ENCODE data around the gene ATAT1. TPM values are rescaled to one million over a fixed set of nuclear protein-coding genes. Genes with fewer than 3 reads are reported as not detected.

ATAT1 gene
- total and polyA plus RNA-seq, 9 of the 15 experiments (the other 6 are each of a cell fraction or from before 2014, with no cell fraction given) = 0.65 to 5.8 (median 1.6) TPM

- TF ChIP-seq TCF15 (CRISPR knock-in tag; IDR thresholded peaks at IDR 0.05) (no peak), DEAF1 (CRISPR knock-in tag; IDR thresholded peaks at IDR 0.05) (no peak), CSDE1 (IDR thresholded peaks at IDR 0.05) (no peak), NR3C1 (CRISPR knock-in tag; IDR thresholded peaks at IDR 0.05) (0 out of 2 replicates have a peak, but pooled peaks have one; percentile 31), BRD9 (IDR thresholded peaks at IDR 0.05; ENCODE audit: low read depth, partially characterized antibody) (no peak), ZNF717 (CRISPR knock-in tag; IDR thresholded peaks at IDR 0.05) (no peak), ZBTB7A (IDR thresholded peaks at IDR 0.05; ENCODE audit: borderline replicate concordance, control insufficient read depth, low read depth, low read length) (no peak), POLR2G (IDR thresholded peaks at IDR 0.05; ENCODE audit: low read depth, low read length) (peak; percentile 81), HNRNPH1 (optimal IDR thresholded peaks at IDR 0.05; ENCODE audit: low read depth, low read length) (no peak), POLR2A (conservative IDR thresholded peaks at IDR 0.05) (peak; percentile 46; the same call in 1 of the 2 replicates), FIP1L1 (IDR thresholded peaks at IDR 0.05; ENCODE audit: low read depth, low read length, poor library complexity, severe bottlenecking) (peak; percentile 33), RBFOX2 (IDR thresholded peaks at IDR 0.05; ENCODE audit: low read depth, low read length) (peak; percentile 81), HNRNPL (IDR thresholded peaks at IDR 0.05; ENCODE audit: low read depth, low read length) (peak; percentile 88), OTX1 (CRISPR knock-in tag; IDR thresholded peaks at IDR 0.05) (no peak), POLR2B (IDR thresholded peaks at IDR 0.05; ENCODE audit: low read depth, partially characterized antibody) (peak; percentile 42), POLR2AphosphoS5 (IDR thresholded peaks at IDR 0.05; ENCODE audit: control insufficient read depth, insufficient read depth, low read depth, low read length) (peak; percentile 48; the same call in 1 of the 2 replicates), SNIP1 (IDR thresholded peaks at IDR 0.05; ENCODE audit: low read depth) (no peak), CBX8 (IDR thresholded peaks at IDR 0.05; ENCODE audit: borderline replicate concordance, extremely low read depth, low read depth, low read length, poor library complexity, severe bottlenecking) (no peak), ATF6 (CRISPR knock-in tag; IDR thresholded peaks at IDR 0.05) (no peak), CBX5 (IDR thresholded peaks at IDR 0.05; ENCODE audit: borderline replicate concordance, low read depth) (no peak), ZFP91 (CRISPR knock-in tag; IDR thresholded peaks at IDR 0.05) (no peak), RBBP5 (IDR thresholded peaks at IDR 0.05; ENCODE audit: borderline replicate concordance, insufficient read depth, low read length, poor library complexity, severe bottlenecking) (no peak), SMARCE1 (IDR thresholded peaks at IDR 0.05) (no peak)
These were observed 24.6 kb upstream of the ATAT1 start (continued) for GRCh38 chr6:30601815-30602641.

All from K562 (cell line).